CD4-positive, alpha-beta T cell (primary cell): Measurements from ENCODE around the gene TBC1D24. TPM values are rescaled to one million over a fixed set of nuclear protein-coding genes. Genes with fewer than 3 reads are reported as not detected.

Source experiments
- ATAC-seq: fragments of 200-7000 bp; cut with Tn5 transposase; one replicate; pipeline ENCODE4 v1.10.0; 2022; ENCODE audit warnings: mild to moderate bottlenecking; ENCODE audit not compliant: poor library complexity
- CTCF ChIA-PET: fragments of 350-600 bp; sonication (Branson Sonifier 250); formaldehyde crosslinking; loops from one replicate; lab custom pipeline; 2021; ENCODE audit warnings: antibody characterized with exemption, inconsistent platforms; lab: Charles Lee
- POLR2A ChIA-PET: fragments of 350-600 bp; sonication (Branson Sonifier 250); formaldehyde crosslinking; loops from one replicate; lab custom pipeline; 2021; ENCODE audit warnings: antibody characterized with exemption, inconsistent platforms; lab: Charles Lee
- DNase-seq, 14 experiments: peaks; one replicate each; pipeline ENCODE4 v3.0.0-alpha.2; 2013 to 2020; ENCODE audit warnings: mixed read lengths in 2 of 14
- H3K27ac ChIP-seq, 2 donors: one replicate each; pipeline versions ENCODE4 v1.5.1 to v1.7.0; 2013; ENCODE audit warnings: low read length in 2 of 2, low read depth in 1 of 2, mild to moderate bottlenecking in 1 of 2
- H3K27me3 ChIP-seq, 2 experiments: 1 replicate in 1 of 2; 2 replicates in 1 of 2; pipeline versions ENCODE4 v1.6.1 to v1.7.0; 2013; ENCODE audit warnings: low read length in 2 of 2, control low read depth in 1 of 2, mild to moderate bottlenecking in 1 of 2, moderate library complexity in 1 of 2; ENCODE audit not compliant: insufficient read depth in 2 of 2, control insufficient read depth in 1 of 2
- H3K36me3 ChIP-seq: one replicate; pipeline ENCODE4 v1.6.1; 2013; ENCODE audit warnings: low read length, control low read depth; ENCODE audit not compliant: insufficient read depth
- H3K4me1 ChIP-seq: one replicate; pipeline ENCODE4 v1.6.1; 2013; ENCODE audit warnings: low read length, control low read depth; ENCODE audit not compliant: insufficient read depth
- H3K4me3 ChIP-seq: one replicate; pipeline ENCODE4 v1.5.1; 2013; ENCODE audit warnings: mild to moderate bottlenecking, low read length, moderate library complexity
- H3K9me3 ChIP-seq, 2 experiments: 1 replicate in 1 of 2; 2 replicates in 1 of 2; pipeline versions ENCODE4 v1.6.1 to v1.7.0; 2013; ENCODE audit warnings: low read length in 2 of 2, mild to moderate bottlenecking in 2 of 2, control low read depth in 1 of 2, moderate library complexity in 1 of 2; ENCODE audit not compliant: control insufficient read depth in 1 of 2, insufficient read depth in 1 of 2
- H3K27ac Mint-ChIP-seq: one replicate; pipeline ENCODE4 v1.8.0; 2020; ENCODE audit warnings: mixed read lengths
- H3K27me3 Mint-ChIP-seq: one replicate; pipeline ENCODE4 v1.8.0; 2021; ENCODE audit warnings: mixed read lengths
- H3K36me3 Mint-ChIP-seq: one replicate; pipeline ENCODE4 v1.8.0; 2021; ENCODE audit warnings: low read depth, mixed read lengths
- H3K4me1 Mint-ChIP-seq: one replicate; pipeline ENCODE4 v1.8.0; 2021; ENCODE audit warnings: low read depth, mixed read lengths
- H3K4me3 Mint-ChIP-seq: one replicate; pipeline ENCODE4 v1.8.0; 2020; ENCODE audit warnings: mild to moderate bottlenecking, mixed read lengths
- H3K9me3 Mint-ChIP-seq: one replicate; pipeline ENCODE4 v1.8.0; 2020; ENCODE audit warnings: mixed read lengths
- CTCF ChIP-seq: fragments of 200-600 bp; IDR thresholded peaks from one replicate; pipeline ENCODE4 v1.8.0; 2022; ENCODE audit warnings: antibody characterized with exemption, mild to moderate bottlenecking
- intact Hi-C, 2 experiments: fragments of 100-400 bp; cut with DNase I in 1 of 2; cut with micrococcal nuclease in 1 of 2; formaldehyde crosslinking; loops; one replicate each; pipeline versions ENCODE4 v1.15.1 to v1.9.0; 2023 to 2025; cut with DNase I, micrococcal nuclease
- total RNA-seq, 174 experiments: library from RNA in 2 of 174; stranded (reverse) in 2 of 174; gene quantifications; one replicate each; pipeline ENCODE4 v1.2.3 and lab custom pipeline; 2021 to 2026

The TBC1D24 gene
- total RNA-seq, 2 experiments from 2014 or later, result 1.2 to 2.1 TPM

GRCh38 chr16:2470603-2471015, 4.3 kb upstream of the TBC1D24 start:
- Mint-ChIP-seq H3K27me3 (peaks cover 37% of the 10 kb centered on the region), H3K4me3 (no peak overlapping the region), H3K36me3 (no peaks in the 10 kb centered on the region), H3K27ac (no peak overlapping the region), H3K4me1 (peaks cover 7% of the 10 kb centered on the region), H3K9me3 (no peaks in the 10 kb centered on the region)
- Histone ChIP-seq H3K36me3 (no peaks in the 10 kb centered on the region), H3K27me3 (peaks cover 44 to 59% of the 10 kb centered on the region in 2 experiments), H3K9me3 (peaks cover 0 to 11% of the 10 kb centered on the region in 2 experiments), H3K4me3 (no peak overlapping the region), H3K27ac (no peak overlapping the region), H3K4me1 (peaks cover 45% of the 10 kb centered on the region)
- TF ChIP-seq CTCF, result no peak
- DNase-seq (no peak), ATAC-seq (no peak)
- POLR2A ChIA-PET, result interaction anchor here (1.2 kb wide), 1 partner anchor 11 kb away, joined by 4 read pairs; the partner anchor contains the start of gene TEDC2
- intact Hi-C loops, result loop anchor here in 1 of 2 experiments (5.0 kb wide), 1 partner anchor 38 kb away; no protein-coding TSS in a partner anchor
- CTCF ChIA-PET, result no interaction called here

GRCh38 chr16:2471016-2471652, 3.8 kb upstream of the TBC1D24 start, which contains the start of gene NTN3:
NTN3 (plus strand) TSS chr16:2471297; CDS start chr16:2471702, 405 bp downstream.
- intact Hi-C loops, result loop anchor here in 1 of 2 experiments (5.0 kb wide), 1 partner anchor 39 kb away; no protein-coding TSS in a partner anchor
- ATAC-seq (no peak), DNase-seq (no peak)
- Histone ChIP-seq H3K36me3 (no peaks in the 10 kb centered on the region), H3K9me3 (peaks cover 0 to 11% of the 10 kb centered on the region in 2 experiments), H3K4me3 (no peak within 1 kb of the TSS), H3K4me1 (peaks cover 51% of the 10 kb centered on the region), H3K27me3 (peaks cover 44 to 59% of the 10 kb centered on the region in 2 experiments), H3K27ac (no peak within 1 kb of the TSS)
- ChIA-PET POLR2A (interaction anchor here (0.6 to 1.2 kb wide), 2 partner anchors 11 to 665 kb away, joined by 3 to 4 read pairs; partner anchors contain the start of gene TEDC2), CTCF (no interaction called here)
- H3K4me1 Mint-ChIP-seq, result peaks cover 7% of the 10 kb centered on the region
- no peaks in the 10 kb centered on the region for H3K36me3 Mint-ChIP-seq
- peaks cover 37% of the 10 kb centered on the region for H3K27me3 Mint-ChIP-seq
- no peak within 1 kb of the TSS for H3K27ac Mint-ChIP-seq
- no peak within 1 kb of the TSS for H3K4me3 Mint-ChIP-seq
- TF ChIP-seq CTCF, result no peak
- H3K9me3 Mint-ChIP-seq, result no peaks in the 10 kb centered on the region

- Mint-ChIP-seq H3K27ac (no peak overlapping the region), H3K4me3 (no peak overlapping the region), H3K4me1 (peaks cover 10% of the 10 kb centered on the region), H3K27me3 (peaks cover 34% of the 10 kb centered on the region), H3K9me3 (no peaks in the 10 kb centered on the region), H3K36me3 (no peaks in the 10 kb centered on the region)
- peaks cover 55% of the 10 kb centered on the region for H3K4me1 ChIP-seq
- no peak for TF ChIP-seq CTCF
- POLR2A ChIA-PET, result interaction anchor here (0.6 kb wide), 1 partner anchor 664 kb away, joined by 3 read pairs; no protein-coding TSS in a partner anchor
- no peak overlapping the region for H3K27ac ChIP-seq
- H3K36me3 ChIP-seq, result no peaks in the 10 kb centered on the region
- H3K9me3 ChIP-seq, result peaks cover 0 to 11% of the 10 kb centered on the region in 2 experiments
- H3K4me3 ChIP-seq, result no peak overlapping the region
- CTCF ChIA-PET, result no interaction called here
- peaks cover 44 to 59% of the 10 kb centered on the region in 2 experiments for H3K27me3 ChIP-seq
- ATAC-seq (no peak), DNase-seq (no peak)
- intact Hi-C loops, result loop anchor here in 1 of 2 experiments (5.0 kb wide), 1 partner anchor 40 kb away; no protein-coding TSS in a partner anchor
These were observed 3.1 kb upstream of the TBC1D24 start for GRCh38 chr16:2471653-2472487.
